Non-pigmented ciliary epithelial cell (primary cell): Measurements from ENCODE around the gene ZNF184.

Source experiments
- DNase-seq: peaks from one replicate; pipeline ENCODE4 v3.0.0-alpha.2; 2010; ENCODE audit warnings: low read depth

Gene ZNF184

DNA sequence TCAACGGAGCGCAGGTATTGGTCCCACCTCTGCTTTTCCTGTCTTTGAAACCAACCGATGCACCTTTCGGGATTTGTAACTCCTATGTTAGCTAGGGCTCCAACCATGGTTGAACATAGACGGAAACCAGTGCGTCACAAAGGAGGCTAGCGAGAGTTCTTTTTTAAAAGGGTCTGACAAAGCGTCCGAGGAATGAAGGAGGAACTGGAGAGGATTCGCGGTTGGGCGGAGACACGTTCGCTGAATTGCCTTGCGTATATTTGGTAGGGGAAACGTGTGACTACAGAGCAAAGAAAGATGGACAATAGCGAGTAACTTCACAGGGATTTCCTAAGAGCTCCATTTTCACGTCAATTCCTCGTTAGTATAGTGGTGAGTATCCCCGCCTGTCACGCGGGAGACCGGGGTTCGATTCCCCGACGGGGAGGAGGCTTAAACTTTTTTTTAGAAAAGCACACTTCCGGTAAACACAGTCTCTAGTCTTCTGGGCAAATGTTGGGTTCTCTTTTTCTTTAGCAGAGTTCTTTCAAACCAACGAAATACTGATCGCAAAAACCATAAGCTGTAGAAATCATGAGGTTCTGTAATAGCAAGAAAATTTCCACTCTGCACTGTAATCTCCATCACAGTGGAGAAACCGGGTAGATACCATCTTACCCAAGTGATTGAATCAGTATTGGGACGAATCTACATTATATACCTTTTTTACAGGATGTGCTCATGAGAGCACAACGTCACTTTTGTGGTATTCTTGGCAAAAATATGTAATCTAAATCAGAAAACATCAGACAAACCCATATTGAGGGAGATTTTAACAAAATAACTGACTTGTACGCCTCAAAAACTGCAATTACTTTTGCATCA is 6.6 kb upstream of the ZNF184 start:
- no peak for DNase-seq

DNA sequence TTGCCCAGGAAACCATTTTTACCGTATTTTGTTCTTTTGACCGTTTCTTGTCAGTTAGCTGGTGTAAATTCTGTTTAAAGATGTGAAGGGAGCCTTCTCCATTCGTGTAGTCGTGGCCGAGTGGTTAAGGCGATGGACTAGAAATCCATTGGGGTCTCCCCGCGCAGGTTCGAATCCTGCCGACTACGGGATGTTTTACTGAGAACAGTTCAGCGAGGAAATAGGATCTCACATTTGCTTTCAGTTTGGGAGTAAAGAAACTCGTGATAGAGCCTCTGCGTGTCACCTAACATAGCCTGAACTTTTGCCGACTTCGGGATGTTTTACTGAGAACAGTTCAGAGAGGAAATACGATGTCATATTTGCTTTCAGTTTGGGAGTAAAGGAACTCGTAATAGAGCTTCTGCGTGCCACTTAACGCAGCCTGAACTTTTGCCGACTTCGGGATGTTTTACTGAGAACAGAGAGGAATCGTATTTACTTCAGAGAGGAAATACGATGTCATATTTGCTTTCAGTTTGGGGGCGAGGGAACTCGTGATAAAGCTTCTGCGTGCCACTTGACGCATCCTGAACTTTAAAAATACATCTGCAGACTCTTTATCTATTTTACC is 5.9 kb upstream of the ZNF184 start:
- no peak for DNase-seq

DNA sequence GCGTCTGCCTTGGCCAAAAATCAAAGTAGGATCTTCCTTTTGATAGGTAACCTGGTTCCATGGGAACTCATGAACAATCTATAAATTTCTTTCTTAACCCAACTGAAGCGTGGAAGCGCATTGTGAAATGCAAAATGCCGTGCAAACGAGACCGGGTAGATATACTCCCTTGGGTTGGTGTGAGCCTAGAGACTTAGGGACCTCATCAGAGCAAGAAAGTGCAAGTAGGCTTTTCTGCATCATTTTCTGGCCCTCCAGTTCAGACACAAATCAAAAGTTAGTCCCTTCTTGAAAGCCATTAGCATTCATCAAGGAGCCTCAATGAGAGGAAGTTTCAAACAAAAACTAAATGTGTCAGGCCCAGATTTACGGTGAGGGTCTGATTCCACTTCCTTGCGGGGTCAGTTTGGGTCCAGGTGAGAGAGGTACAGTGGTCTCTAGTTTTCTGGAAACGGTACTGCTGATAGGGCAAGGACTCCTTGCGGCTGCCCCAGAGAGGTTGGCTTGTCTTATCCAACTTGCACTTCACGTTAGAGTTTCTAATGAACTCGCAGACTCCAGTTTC is 5.3 kb upstream of the ZNF184 start:
- DNase-seq = no peak

DNA sequence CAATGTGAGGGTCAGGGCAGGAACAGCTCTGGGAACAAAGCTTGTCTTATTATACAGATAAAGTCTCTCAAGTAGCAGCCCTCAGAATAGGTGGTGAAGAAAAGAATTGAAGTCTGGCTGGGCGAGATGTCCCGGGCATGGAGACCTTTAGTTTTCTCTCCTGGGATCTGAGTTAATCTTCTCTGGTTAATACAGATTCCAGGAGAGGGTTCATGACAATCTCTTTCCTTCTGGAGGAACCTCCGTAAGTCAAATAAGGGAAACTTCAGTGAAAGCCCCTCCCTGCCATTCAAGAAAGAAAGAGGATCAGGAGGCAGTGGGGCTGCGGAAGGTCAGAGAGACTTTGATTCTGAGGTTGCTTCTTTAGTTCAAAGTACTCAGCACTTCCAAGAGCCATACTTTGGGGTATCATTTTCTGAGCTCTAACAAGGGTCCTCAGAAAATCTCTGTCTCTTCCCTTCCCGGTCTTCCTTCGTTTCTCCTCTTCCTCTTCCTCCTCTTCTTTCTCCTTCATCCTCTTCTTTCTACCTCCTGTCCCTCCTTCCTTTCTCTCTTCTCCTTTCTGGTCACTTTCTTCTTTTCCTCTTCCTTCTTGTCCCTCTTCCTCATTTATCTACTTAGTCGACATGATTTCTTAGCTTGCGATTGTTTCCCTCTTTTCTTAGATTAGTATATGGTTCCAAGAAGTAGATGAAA is 4.6 kb upstream of the ZNF184 start:
- no peak for DNase-seq

DNA sequence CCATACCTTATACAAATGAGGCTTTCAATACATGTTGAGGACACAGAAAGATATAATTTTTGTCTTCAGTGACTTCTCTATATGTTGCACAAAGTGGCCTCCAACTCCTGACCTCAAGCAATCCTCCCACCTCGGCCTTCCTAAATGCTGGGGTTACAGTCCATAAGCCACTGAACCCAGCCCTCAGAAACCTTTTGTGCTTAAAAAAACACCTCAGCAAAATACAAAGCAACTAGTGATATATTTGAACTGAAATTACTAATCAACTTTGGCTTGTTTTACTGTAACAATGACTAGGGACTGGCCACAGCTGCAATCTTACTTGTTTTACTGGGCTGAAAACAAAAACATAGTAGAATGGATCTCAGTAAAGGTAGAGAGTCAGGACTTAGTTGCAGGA is 3.2 kb upstream of the ZNF184 start:
- DNase-seq = no peak

DNA sequence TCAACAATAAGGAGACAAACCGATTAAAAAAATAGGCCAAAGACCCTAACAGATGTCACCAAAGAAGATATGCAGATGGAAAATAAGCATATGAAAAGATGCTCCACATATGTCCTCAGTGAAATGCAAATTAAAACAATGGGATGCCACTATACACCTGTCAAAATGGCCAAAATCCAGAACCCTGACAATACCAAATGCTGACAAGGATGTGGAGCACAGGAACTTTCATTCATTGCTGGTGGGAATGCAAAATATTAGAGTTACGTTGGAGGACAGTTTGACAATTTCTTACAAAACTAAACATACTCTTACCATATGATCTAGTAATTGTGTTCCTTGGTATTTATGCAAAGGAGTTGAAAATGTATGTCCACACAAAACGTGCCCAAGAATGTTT is 1.8 kb upstream of the ZNF184 start:
- no peak for DNase-seq

DNA sequence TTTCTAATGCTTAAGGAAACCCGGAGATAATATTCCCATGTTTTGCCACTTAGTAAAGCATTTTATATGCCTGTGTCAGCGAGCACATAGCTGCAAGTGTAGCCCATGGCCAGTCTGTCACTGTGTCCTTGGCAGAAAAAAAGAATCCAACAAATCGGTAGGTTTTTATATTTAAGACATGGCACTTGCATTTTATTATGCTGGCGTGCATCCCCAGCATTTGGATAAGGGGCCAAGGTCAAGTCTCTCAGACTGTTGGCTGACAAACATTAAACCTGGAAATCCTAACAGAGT is 1.2 kb upstream of the ZNF184 start:
- no peak for DNase-seq

DNA sequence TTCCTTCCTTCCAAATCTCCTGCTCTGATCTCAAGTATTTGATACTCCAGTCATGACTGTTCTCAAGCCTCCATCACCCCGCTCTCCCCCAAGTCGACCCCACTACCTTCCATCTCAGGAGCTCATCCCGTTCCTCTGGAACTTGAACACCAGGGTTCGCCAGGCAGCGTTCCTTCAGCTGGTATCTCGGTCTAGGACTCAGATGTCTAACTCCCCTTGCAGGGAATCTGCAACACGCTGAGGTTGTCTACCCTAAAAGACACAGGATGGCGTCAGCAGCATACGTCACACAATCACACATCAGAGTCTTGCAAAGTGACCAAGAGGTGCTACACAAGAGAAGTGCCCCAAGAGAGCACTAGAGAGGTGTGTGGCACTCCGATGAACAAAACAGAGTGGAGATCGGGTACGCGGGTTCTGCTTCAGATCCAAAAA is 706 bp downstream of the ZNF184 start:
- DNase-seq = no peak

DNA sequence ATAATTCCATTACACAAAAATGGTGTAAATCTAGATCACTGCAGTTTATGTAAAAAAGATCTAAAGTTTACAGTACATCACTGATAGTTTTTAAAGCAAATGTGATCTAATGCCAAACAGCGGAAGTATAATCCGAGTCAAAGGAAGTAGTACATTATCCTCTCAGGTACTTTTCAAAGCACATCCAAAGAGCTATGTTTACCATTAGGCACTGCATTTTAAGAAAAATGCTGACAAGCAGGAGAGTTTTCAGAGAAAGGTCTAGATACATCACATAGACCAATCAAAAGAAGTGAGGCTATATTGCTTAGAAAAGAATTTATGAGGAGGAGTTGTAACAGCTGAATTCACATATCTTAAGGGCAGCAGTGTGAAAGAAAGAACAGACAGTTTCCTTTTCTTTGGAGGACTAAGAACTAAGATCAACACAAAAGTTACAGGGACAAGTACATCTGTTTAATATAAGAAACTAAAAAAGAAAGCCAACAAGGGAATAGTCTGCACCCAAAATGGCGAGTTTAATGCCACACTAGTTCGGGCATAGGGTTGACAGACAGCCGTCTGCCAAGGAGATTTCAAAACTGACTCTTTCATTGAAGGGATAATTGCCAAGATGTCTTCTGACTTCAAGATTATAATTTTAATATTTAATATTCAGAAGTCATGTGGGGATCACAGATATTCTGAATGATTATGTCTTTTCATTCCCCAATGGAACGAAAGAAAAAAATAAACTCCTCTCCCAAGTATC is 1.4 kb downstream of the ZNF184 start:
- DNase-seq = no peak

DNA sequence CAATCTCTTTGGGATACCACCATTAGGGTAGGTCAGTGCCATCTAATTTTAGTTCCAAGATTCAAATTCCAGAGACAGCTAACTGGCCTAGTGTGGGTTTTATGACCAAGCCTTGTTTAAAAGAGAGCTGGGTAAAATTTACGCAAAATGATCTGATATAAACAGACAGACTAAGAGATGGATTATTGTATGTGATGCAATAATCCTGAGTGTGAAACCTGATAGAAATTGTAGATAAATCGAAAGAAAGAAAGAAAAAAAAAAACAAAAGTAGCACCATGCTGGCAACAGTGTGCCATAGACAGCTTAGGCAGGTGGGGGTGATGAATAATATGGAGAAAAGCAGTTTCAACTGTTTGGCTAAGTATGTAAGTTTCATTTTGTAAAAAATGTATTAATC is 2.9 kb downstream of the ZNF184 start:
- DNase-seq = no peak

DNA sequence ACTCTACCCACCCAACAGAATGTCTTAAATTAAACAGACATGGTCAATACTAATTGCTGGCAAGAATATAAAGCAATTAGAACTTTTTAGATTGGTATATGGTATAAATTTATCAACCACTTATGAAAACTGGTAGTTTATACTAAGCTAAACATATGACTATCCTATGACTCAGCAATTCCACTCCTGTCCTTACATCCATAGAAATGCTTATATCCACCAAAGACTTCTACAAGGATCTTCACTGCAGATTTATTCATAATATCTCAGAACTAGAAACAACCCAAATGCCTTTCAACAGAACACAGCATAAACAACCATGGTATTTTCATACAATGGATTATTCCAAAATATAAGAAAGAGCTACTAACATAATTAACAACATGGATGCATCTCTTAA is 4.6 kb downstream of the ZNF184 start:
- no peak for DNase-seq

DNA sequence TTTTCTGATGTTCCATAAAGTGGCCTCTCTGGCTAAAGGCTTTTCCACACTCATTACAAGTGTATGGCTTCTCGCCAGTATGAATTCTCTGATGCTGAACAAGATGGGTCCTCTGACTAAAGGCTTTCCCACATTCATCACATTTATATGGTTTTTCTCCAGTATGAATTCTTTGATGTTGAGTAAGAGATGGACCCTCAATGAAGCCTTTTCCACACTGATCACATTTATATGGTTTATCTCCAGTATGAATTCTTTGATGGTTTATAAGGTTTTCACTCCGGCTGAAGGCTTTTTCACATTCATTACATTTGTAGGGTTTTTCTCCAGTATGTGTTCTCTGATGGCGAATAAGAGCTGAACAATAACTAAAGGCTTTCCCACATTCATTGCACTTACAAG is 20.4 kb downstream of the ZNF184 start:
- no peak for DNase-seq

DNA sequence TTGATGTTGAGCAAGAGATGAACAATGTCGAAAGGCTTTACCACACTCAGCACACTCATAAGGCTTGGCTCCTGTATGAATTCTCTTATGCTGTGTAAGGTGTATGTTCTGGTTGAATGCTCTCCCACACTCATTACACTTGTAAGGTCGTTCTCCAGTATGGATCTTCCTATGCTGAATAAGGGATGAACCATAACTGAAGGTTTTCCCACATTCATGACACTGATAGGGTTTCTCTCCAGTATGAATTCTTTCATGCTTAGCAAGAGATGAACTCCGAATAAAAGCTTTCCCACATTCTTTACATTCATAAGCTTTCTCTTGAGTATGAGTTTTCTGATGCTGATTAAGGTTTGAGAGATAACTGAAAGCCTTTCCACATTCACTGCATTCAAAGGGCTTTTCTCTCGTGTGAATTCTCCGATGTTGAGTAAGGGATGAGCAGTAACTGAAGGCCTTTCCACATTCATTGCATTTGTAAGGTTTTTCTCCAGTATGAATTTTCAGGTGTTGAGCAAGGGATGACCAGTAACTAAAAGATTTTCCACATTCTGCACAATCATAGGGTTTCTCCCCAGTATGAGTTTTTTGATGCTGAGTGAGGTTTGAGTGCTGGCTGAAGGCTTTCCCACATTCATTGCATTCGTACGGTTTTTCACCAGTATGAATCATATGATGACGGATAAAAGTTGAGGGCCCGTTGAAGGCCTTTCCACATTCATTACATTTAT is 21.1 kb downstream of the ZNF184 start:
- DNase-seq = no peak

DNA sequence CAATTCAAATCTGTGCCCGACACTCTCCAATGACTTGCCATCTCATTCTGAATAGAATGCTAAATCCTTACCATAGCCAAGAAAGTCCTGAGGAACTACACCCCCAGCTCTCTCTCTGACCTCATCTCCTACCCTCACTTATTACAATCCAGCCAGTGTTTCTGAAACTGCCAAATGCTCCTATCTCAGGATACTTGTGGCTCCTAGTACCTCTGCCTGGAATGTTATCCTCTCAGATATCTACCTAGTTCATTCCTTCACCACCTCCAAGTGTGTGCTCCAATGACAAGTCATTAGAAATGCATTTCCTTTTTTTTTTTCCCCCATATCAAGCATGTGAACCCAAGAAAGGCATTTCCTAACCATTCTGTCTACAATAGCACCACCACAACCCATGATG is 24.4 kb downstream of the ZNF184 start:
- DNase-seq = no peak

DNA sequence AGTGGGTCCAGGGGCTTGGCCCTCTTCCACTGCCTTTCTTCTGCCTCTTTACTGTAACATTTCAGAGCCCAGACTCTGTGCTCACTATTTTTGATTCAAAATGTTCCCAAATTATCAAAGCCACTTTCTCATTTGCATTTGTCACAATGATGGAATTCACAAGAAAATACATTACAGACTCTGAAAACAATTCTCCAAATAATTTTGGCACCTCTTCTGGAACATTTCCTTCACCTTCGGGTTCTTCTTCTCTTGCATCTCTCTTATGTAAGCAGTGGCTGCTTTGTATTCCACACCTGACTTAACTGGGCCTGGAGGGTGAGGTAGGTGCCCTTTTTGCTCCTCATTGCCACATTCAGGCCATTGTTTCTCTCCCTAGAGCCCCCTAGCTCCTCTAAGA is 30.0 kb downstream of the ZNF184 start:
- no peak for DNase-seq

DNA sequence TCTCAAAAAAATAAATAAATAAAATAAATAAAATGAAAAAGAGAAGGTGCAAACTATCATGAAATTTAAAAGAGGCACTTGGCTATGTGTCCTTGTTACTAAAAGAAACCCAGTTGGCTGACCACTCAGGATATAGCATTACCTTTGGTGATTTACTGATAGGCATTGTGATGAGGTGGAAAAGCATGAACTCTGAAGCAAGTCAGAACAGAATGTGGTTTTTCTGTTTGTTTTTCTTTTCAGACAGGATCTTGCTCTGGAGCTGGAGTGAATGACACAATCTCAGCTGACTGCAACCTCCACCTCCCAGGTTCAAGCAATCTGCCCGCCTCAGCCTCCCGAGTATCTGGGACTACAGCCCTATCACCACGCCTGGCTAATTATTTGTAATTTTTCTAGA is 31.9 kb downstream of the ZNF184 start:
- DNase-seq = no peak

DNA sequence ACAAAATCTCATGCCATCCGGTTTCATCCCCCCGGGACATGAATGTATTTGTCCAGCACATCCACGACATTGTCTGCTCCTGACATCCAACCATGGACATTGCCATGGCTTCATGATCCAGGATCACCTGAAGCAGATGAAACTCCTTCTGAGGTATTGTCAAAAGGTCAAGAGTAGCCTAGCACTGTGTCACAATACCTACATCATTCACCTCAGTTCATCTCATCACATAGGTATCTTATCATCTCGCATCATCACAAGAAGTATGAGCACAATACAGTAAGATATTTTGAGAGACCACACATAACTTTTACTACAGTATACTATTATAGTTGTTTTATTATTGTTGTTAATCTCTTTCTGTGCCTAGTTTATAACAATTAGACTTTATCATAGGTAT is 33.5 kb downstream of the ZNF184 start:
- no peak for DNase-seq

DNA sequence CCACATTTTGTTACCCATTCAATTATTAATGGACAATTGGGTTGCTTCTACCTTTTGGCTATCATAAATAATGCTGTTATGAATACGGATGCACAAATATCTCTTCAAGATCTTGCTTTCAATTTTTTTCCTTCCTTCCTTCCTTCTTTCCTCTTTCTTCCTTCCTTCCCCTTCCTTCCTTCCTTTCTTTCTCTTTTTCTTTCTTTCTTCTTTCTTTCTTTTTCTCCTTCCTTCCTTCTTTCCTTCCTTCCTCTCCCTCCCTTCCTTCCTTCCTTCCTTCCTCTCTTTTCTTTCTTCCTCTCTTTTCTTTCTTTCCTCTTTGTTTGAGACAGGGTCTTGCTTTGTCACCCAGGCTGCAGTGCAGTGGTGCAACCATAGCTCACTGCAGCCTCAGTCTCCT is 39.2 kb downstream of the ZNF184 start:
- DNase-seq = no peak

DNA sequence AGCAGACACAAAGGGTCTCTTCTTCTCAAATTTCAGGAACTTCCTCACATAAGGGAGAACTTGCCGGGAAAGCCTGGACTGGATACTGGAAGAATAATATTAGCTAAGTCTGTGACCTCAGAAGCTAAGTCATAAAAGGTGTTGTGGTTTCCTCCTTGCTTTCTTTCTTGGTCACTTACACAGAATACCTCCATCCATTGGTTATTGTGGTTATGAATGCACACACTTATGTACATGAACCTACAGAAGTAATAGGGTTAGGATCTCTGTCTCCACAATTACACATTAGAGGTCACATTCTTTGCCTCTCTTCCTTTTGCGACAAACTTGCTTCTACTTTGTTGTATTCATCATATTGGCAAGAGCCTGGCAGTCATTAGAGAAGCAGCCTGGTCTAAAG is 43.9 kb downstream of the ZNF184 start:
- no peak for DNase-seq

DNA sequence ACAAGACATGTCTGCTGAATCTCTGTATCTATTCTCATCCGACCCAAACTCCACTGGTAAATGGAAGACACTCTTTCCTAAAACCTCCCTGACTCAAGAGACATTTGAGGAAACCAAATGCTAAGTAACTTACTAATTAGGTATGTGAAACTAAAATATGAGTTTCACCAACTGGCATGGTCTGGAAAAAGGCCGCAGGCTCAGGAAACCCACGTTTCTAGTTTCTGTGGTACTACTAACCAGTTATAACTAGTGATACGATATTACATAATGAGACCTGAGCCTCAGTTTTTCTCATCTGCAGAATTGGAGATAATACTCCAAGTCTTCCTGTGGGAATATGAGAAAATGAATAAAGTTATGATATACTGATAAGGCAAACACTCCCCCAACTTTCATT is 44.4 kb downstream of the ZNF184 start:
- no peak for DNase-seq

DNA sequence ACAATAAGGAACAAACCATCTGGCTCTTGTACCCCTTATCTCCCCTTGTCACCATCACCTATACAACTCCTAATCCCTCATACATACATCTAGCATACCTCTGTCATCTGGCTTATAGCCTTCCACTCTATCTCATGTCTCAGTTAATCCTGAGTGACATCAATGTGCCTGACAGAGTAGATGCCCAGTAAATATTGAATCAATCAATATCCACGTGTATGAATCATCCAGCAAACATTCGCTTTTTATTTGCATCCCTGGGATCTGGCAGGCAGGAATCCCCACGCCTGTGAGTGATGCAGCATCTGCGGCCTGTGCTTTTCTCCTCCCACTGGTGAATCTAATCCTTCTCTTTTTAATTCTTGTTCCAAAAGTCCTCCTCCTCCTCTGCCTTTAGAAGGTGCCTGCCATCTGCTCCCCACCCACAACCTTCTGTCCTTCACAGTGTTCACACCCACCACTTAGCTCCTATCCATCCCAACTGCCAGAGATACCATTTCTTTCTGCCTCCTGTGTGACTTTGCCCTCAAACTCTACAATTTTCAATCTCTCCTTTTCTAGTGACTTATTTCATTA is 46.8 kb downstream of the ZNF184 start:
- no peak for DNase-seq
